Breast epithelium (tissue), 3 donors: ENCODE data around the gene CHD6.

ENCODE experiments used
- CTCF ChIP-seq, 3 donors: fragments of 450-650 bp; IDR thresholded peaks; one replicate each; pipeline ENCODE4 v1.5.1; 2016 to 2017; ENCODE audit warnings: antibody characterized with exemption in 3 of 3, mild to moderate bottlenecking in 3 of 3, moderate library complexity in 3 of 3
- POLR2A ChIP-seq: fragments of 450-650 bp; IDR thresholded peaks from one replicate; pipeline ENCODE4 v1.6.1; 2016; ENCODE audit warnings: antibody characterized with exemption, mild to moderate bottlenecking, moderate library complexity
- POLR2AphosphoS5 ChIP-seq, 3 donors: sonication (generic); formaldehyde crosslinking; IDR thresholded peaks; one replicate each; pipeline ENCODE4 v1.6.1; 2017; ENCODE audit warnings: antibody characterized with exemption in 3 of 3

GRCh38 chr20:41627001-41627495 lies 8.9 kb upstream of the CHD6 start:
- TF ChIP-seq CTCF (IDR thresholded peaks at IDR 0.05) = no peak
- no peak for TF ChIP-seq POLR2A
- TF ChIP-seq POLR2AphosphoS5 (IDR thresholded peaks at IDR 0.05) = no peak
